HG03025 (cell line): ENCODE results near the gene ZNF761.
"Not testable (repeated sequence)": the region's sequence is repeated elsewhere in the genome, so short reads cannot be mapped to it uniquely, and the experiment has no call there.

ENCODE experiments used
- ATAC-seq: cut with Tn5 transposase; IDR thresholded peaks from one replicate; pipeline ENCODE4 v1.9.1; 2021; ENCODE audit warnings: mild to moderate bottlenecking, moderate library complexity; ENCODE audit not compliant: unreplicated experiment, low FRiP score

The ZNF761 gene

DNA sequence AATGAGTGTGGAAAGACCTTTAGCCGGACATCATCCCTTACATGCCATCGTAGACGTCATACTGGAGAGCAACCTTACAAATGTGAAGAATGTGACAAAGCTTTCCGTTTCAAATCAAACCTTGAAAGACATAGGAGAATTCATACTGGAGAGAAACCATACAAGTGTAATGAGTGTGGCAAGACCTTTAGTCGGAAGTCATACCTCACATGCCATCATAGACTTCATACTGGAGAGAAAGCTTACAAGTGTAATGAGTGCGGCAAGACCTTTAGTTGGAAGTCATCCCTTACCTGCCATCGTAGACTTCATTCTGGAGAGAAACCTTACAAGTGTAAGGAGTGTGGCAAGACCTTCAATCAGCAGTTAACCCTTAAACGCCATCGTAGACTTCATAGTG lies 24.0 kb downstream of the ZNF761 start:
- ATAC-seq, result no peak

DNA sequence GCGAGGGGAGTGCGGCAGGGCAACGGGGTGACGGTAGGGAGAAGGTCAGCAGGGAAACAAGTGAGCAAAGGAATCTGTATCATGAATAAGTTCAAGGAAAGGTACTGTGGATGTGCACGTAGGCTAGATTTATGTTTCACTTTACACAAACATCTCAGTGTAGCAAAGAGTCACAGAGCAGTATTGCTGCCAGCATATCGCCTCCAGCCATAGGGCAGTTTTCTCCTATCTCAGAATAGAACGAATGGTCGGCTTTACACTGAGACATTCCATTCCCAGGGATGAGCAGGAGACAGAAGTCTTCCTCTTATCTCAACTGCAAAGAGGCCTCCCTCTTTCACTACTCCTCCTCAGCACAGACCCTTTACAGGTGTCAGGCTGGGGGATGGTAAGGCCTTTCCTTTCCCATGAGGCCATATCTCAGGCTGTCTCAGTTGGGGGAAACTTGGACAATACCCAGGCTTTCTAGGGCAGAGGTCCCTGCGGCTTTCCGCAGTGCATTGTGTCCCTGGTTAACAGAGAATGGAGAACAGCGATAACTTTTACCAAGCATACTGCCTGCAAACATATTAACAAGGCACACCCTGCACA lies 28.4 kb downstream of the ZNF761 start:
- not testable (repeated sequence) for ATAC-seq

DNA sequence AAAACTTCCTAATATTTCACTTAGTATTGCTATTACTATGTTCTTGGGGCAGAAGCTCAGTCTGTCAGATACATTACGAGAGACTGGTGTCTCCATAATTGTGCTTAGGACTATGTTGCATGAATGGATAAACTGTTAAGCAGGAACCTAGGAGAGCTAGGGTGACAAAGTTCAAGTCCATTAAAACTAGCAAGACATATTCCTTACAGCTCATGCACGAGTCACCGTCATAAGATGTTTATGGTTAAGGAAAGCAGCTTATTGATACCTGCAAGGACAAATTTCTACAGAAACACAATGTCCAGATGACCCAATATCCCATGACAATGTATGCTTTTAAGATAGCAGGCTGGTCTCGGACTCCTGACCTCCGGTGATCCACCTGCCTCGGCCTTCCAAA lies 30.1 kb downstream of the ZNF761 start:
- no peak for ATAC-seq

DNA sequence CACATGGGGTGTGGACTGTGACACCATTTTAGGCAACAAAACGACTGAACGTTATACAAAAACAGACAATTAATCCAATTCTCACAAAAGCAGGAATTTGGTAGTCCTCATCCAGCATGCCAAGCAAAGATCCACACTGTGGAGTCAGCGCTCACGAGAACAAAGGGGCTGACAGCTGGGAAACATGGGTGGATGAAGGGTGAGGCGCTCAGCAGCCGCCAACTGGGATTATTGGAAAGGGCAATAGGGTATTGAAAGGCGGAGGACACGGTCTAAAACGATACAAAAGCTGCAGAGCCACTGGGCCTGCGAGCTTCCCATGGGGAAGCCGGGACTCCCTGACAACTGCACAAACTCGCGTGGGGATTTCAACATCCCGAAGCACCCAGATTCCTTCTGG lies 31.1 kb downstream of the ZNF761 start:
- no peak for ATAC-seq

DNA sequence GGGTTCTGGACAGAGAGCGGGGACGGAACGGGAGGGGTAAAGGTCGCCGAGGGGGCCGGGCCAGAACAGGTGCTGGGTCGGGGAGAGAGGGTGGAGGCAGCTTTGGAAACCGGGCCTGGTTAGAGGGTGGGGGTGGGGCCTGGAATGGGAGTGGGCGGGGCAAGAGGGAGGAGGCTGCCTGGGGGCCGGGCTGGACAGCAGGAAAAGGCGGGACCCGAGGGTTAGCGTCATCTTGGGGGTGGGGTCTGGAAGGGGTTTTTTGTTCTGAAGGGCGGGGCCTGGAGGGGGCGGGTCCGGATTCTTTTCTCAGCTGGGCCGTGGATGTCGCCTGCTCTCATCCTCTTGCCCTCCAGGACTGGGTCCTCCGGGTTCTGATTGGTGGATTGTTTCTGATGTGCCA lies 31.5 kb downstream of the ZNF761 start:
- ATAC-seq, result no peak

DNA sequence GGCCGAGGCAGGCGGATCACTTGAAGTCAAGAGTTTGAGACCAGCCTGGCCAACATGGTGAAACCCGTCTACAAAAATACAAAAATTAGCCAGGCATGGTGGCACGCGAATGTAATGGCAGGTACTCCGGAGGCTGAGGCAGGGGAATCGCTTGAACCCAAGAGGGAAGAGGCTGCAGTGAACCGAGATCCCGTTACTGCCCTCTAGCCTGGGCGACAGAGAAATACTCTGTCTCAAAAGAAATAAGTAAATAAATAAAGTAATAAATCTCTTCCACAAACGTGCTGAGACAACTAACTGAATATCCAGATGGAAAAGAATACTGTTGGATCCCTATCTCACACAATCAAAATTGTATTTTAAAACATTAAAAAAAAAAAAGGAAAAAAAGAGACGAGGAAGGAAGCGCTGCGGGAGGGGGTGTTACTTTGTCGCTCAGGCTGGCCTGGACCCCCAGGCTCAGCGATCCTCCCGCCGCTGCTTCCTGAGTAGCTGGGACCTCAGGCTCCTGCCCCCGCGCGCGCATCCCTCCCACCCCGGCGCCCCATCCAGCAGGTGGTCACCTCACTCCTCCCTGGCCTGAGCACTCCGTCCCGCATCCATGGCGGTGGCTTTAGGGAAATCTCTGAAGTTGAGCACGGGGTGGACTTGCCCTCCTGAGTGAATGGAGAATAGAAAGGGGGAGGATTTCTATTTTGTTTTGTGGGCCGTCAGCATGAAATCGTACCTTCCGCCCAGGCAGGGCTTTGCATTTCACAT lies 35.1 kb downstream of the ZNF761 start:
- ATAC-seq, result no peak

DNA sequence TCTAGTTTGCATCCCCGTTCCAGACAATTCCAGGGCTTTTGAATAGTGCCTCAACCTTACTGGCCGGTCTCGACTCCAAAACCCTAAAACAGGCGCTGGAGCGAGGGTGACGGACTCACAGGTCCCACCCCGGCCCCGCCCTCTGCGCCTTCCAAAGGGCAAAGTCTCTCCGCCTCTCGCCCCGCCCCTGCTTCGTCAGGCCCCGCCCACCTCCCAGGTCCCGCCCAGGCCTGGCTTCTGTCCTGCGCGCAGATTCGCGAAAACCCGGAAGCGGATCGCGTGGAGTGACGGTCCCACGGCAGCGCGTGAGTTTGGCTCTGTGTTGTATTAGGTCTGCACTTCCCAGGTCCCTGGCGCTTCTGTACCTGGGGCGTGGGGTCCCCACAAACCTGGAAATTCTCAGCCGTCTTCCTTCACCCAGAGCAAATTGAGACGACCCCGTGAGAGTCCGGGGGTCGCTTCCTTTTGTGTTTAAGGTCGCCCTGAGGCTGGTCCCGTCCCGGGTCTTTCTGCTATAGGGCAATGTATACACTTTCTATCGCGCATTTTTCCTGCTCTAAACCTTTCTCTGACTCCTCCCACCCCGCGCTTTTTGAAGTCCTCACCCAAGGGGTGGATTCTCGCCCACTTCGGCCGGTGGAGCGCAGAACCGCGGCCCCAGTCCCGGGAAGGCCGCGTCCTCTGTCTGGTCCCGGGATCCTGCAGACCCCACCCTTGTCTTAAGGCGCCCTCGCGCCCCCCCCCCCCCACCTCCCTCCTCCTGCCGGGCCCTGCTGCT lies 35.9 kb downstream of the ZNF761 start, which contains the start of gene ZNF813:
ZNF813 (plus strand) TSS at position 249 of the 778 bp plus-strand sequence. CDS start 16,090 bp downstream, outside the sequence.
- peak; percentile 69 for ATAC-seq

DNA sequence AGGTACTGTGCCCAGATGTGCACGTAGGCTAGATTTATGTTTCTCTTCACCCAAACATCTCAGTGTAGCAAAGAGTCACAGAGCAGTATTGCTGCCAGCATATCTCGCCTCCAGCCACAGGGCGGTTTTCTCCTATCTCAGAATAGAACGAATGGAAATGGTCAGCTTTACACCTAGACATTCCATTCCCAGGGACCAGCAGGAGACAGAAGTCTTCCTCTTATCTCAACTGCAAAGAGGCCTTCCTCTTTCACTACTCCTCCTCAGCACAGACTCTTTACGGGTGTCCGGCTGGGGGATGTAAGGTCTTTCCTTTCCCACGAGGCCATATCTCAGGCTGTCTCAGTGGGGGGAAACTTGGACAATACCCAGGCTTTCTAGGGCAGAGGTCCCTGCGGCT lies 36.8 kb downstream of the ZNF761 start:
- not testable (repeated sequence) for ATAC-seq

DNA sequence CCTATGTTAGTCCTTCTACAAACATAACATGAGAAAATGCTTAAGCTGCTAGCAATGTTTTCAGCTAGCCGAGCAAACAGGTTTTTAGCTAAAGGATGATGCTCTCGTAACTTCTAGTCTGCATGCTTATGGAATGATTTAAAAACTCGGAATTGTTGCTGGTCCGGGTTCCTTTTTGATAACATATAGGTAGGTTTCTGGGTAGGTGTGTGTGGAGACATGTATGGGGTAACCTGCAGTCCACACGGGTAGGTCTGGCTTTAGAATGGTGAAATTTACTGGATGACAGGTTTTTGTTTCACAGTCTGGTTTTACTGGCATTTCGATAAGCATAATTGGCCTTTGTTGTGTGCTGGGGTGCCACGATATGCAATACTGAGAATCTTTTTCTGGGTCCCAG lies 40.1 kb downstream of the ZNF761 start:
- no peak for ATAC-seq

DNA sequence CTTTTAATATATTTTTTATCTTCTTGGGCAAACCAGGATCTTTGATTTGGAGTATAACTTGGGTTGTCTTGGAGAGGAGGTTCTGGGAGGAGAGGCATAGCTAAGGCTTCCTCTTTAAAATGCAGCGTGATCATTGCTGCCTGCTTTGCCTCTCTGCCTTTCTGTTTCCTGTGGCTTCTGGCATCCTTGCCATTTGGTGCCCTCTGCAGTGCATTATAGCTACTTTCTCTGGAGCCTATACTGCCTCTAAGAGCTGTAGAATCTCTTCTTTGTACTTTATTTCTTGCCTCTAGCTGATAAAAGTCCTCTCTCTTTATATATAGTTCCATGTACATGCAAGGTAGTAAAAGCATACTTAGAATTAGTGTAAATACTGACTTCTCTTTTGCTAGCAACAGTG lies 43.0 kb downstream of the ZNF761 start:
- ATAC-seq, result not testable (repeated sequence)

DNA sequence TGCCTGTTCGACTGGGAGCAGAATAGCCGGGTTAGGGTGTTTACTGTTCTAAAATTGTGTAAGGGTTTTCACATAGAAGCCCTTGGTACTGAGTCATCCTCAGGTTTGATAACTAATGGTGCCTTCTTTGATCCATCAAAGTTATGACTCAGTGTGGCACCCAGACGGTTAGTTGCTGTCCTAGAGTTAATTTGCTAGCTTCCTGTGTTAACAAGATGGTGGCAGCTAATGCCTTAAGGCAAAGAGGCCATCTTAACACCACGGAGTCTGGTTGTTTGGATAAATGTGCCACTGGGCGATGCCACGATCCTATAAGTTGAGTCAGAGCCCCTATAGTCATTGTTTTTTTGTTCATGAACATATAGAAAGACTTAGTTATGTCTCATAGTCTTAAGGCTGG lies 43.7 kb downstream of the ZNF761 start:
- ATAC-seq, result not testable (repeated sequence)

DNA sequence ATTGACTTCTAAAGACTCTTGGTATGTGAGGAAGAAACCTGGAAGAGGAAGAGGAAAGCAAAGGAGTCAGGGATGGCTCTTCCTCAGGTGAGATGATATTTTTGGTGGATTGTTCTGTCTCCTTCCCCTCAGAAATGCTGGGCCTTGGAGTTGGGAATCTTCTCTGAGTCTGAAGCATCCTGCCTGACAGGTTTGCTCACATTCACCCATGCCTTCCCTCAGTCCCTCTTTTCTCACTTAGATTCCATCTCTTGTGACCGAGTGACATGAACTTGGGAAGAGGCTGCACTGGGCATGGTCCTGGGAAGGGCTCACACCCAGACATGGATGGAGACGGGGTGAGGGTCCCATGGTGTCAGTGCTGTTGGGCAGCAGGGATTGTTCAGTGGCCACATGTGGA lies 52.0 kb downstream of the ZNF761 start:
- ATAC-seq, result not testable (repeated sequence)

DNA sequence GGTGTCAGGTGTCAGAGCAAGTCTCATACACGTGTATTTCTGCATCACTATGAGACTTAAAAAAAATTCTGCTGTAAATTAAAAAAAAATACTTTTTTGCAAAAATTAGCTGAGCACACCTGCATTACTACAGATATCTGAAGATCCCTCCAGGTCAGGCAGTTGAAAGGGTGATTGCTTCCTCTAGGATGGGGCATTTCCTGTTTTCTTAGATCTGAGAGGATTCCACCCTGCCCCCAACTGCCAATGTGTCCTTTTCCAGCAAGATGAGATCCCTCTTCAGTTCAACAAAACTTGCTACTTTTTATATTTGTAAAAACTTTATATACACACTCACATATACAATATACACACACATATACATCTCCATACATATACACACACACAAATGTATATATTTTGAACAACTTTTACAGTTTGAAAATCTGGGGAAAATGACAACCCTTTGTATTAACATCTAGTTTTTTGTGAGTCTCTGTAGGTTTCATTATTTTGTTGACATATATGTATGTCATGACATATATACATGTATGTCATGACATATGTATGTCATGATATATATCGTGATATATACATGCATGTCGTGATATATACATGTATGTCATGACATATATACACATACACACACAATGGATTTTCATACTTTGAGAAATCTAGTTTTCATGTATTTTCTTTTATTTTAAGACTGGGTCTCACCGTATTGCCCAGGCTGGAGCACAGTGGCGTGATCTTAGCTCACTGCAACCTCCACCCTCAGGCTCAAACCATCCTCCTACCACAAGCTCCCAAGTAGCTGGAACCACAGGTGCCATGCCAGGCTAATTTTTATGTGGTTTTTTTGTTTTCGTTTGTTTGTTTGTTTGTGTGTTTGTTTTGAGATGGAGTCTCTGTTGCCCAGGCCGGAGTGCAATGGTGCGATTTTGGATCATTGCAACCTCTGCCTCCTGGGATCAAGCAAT lies 53.5 kb downstream of the ZNF761 start:
- ATAC-seq, result no peak

DNA sequence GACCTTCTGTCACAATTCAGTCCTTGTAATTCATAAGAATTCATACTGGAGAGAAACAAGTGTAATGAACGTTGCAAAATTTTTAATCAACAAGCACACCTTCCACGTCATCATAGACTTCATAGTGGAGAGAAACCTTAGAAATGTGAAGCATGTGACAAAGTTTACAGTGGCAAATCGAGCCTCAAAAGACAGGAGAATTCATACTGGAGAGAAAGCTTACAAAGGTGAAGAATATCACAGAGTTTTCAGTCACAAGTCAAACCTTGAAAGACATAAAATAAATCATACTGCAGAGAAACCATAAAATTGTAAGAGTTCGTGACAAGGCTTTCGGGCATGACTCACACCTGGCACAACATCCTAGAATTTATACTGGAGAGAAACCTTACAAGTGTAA lies 60.4 kb downstream of the ZNF761 start:
- no peak for ATAC-seq

DNA sequence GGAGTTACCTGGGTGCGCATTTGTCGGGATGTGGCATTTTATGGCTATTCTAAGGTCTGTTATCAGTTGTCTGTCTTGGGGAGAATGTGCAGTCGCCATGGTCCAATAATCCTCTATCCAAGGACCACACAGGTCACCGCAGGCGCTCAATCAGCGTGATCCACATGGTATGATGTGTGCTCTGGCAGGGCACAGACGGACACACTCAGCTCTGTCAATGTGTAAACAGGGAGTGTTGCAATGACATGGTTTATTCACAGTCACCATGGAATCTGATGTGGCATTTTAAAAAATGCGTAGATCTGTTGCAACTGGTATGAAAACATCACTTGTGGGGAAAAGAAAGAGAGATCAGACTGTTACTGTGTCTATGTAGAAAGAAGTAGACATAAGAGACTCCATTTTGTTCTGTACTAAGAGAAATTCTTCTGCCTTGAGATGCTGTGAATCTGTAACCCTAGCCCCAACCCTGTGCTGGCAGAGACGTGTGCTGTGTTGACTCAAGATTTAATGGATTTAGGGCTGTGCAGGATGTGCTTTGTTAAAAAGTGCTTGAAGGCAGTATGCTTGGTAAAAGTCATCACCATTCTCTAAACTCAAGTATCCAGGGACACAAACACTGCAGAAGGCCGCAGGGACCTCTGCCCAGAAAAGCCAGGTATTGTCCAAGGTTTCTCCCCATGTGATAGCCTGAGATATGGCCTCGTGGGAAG lies 65.7 kb downstream of the ZNF761 start:
- ATAC-seq, result not testable (repeated sequence)

DNA sequence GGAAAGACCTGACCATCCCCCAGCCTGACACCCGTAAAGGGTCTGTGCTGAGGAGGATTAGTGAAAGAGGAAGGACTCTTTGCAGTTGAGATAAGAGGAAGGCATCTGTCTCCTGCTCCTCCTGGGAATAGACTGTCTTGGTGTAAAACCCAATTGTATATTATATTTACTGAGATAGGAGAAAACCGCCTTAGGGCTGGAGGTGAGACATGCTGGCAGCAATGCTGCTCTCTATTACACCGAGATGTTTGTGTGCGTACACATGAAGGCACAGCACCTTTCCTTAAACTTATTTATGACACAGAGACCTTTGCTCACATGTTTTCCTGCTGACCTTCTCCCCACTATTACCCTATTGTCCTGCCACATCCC lies 66.2 kb downstream of the ZNF761 start:
- ATAC-seq, result not testable (repeated sequence)

DNA sequence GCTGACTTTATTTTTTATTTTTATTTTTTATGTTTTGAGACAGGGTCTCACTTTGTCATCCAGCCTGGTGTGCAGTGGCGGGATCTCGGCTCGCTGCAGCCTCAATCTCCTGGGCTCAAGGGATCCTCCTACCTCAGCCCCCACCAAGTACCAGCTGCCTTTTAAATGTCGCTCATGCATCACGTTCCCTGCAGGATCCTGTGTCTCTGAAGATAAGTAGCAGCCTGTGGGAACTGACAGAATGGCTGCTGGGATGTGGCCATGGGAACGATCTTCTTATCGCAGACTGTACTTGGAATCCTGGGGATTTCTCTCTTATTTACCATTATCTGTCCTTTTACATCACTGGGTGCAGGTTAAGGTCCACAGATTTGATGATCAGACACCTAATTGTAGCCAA lies 71.4 kb downstream of the ZNF761 start:
- ATAC-seq, result not testable (repeated sequence)

DNA sequence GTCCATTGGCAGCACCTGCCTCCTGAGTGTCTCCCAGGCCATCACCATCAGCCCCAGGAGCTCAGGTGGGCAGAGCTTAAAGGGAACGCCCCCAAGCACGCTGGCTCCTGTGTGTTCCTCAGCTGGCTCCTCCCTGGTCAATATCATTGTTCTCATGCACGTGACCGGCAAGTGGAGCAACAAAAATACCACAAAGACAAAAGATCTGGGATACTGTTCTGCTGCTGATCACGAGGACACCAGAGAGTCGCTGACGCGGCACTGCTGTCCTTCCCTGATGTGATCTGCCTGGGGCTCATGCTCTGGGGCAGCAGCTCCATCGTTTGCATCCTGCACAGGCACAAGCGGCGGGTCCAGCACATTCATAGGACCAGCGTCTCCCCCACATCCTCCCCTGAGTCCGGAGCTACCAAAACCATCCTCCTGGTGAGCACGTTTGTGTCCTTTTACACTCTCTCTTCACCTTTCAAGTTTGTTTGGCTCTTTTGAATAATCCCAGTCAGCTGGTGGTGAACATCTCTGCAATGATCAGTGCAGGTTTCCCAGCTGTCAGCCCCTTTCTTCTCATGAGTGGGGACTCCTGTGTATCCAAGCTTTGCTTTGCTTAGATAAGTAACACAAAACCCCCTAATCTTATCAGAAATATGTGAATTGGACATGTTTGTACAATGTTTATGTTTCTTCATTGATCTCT lies 72.0 kb downstream of the ZNF761 start:
- ATAC-seq, result not testable (repeated sequence)

DNA sequence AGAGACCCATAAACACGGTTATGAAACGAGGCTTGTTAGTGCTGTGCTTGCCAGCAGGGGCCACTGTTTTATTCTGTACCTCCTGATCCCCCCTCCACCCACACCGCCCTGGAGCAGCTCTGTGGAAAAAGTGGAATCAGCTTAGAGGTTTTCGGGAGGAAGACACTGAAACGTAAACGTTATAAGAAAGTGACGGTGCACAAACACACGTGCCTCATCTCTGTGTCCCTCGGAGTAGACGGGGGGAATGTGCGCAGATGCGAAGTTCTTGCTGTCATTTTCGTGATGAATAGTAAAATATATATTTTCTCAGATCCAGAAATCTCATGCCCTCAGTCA lies 72.5 kb downstream of the ZNF761 start:
- ATAC-seq, result not testable (repeated sequence)
